ENCODE measurements around the gene LSAMP.

The LSAMP gene

GRCh38 chr3:116020495-116020894 is 424.8 kb downstream of the LSAMP start:
- Histone ChIP-seq H3K9ac (ENCODE audit: low read depth, low read length) (no peak overlapping the region), H3K36me3 (ENCODE audit: insufficient read depth, low read depth, low read length) (no peaks in the 10 kb centered on the region), H3K27me3 (ENCODE audit: insufficient read depth, low read length) (no peaks in the 10 kb centered on the region)

GRCh38 chr3:116019254-116019763 is 426.0 kb downstream of the LSAMP start:
- no peak overlapping the region for H3K27ac ChIP-seq (ENCODE audit: low read length)
- no peak overlapping the region for H3K9ac ChIP-seq (ENCODE audit: low read depth, low read length)
- H3K4me3 ChIP-seq (ENCODE audit: low read length), result no peak overlapping the region
- no peaks in the 10 kb centered on the region for H3K27me3 ChIP-seq (ENCODE audit: insufficient read depth, low read length)
- H3K9me3 ChIP-seq (ENCODE audit: insufficient read depth, low read depth, low read length), result no peaks in the 10 kb centered on the region
- no peaks in the 10 kb centered on the region for H3K36me3 ChIP-seq (ENCODE audit: insufficient read depth, low read depth, low read length)
- H3K4me1 ChIP-seq (ENCODE audit: insufficient read depth, low read length), result no peaks in the 10 kb centered on the region

More at GRCh38 chr3:116020495-116020894, 424.8 kb downstream of the LSAMP start:
- no peaks in the 10 kb centered on the region for H3K4me1 ChIP-seq (ENCODE audit: insufficient read depth, low read length)
- no peaks in the 10 kb centered on the region for H3K9me3 ChIP-seq (ENCODE audit: insufficient read depth, low read depth, low read length)
- H3K4me3 ChIP-seq (ENCODE audit: low read length), result no peak overlapping the region
- no peak overlapping the region for H3K27ac ChIP-seq (ENCODE audit: low read length)

GRCh38 chr3:116018646-116019045 is 426.6 kb downstream of the LSAMP start:
- H3K27ac ChIP-seq (ENCODE audit: low read length), result no peak overlapping the region
- H3K36me3 ChIP-seq (ENCODE audit: insufficient read depth, low read depth, low read length), result no peaks in the 10 kb centered on the region
- H3K4me1 ChIP-seq (ENCODE audit: insufficient read depth, low read length), result no peaks in the 10 kb centered on the region
- no peak overlapping the region for H3K4me3 ChIP-seq (ENCODE audit: low read length)
- no peaks in the 10 kb centered on the region for H3K9me3 ChIP-seq (ENCODE audit: insufficient read depth, low read depth, low read length)
- H3K27me3 ChIP-seq (ENCODE audit: insufficient read depth, low read length), result no peaks in the 10 kb centered on the region
- no peak overlapping the region for H3K9ac ChIP-seq (ENCODE audit: low read depth, low read length)

DNA sequence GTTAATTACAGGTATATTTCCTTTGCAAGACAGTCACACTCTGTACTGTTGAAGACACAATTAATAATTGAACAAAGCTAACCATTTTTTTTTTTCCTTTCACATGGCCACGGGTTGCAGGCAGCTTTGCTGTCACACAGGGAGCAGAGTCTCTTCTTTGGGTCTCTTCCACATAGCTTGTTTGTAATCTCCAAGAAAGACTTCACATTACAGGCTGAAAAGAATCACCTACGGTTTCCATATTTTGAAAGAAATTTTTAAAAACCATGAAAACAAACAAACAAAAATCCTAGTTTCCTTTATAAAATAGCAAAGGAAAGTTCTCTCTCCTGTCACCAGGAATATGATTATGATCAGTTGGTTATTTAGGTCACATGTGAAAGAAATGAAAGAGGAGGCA is 429.4 kb downstream of the LSAMP start:
- Histone ChIP-seq H3K27me3 (ENCODE audit: insufficient read depth, low read length) (no peaks in the 10 kb centered on the region), H3K4me1 (ENCODE audit: insufficient read depth, low read length) (no peaks in the 10 kb centered on the region), H3K27ac (ENCODE audit: low read length) (no peak overlapping the region), H3K9me3 (ENCODE audit: insufficient read depth, low read depth, low read length) (no peaks in the 10 kb centered on the region), H3K36me3 (ENCODE audit: insufficient read depth, low read depth, low read length) (no peaks in the 10 kb centered on the region), H3K4me3 (ENCODE audit: low read length) (no peak overlapping the region), H3K9ac (ENCODE audit: low read depth, low read length) (no peak overlapping the region)

- Histone ChIP-seq H3K36me3 (ENCODE audit: insufficient read depth, low read depth, low read length) (no peaks in the 10 kb centered on the region), H3K4me1 (ENCODE audit: insufficient read depth, low read length) (peaks cover 5% of the 10 kb centered on the region; the same call in 1 of the 2 replicates), H3K27ac (ENCODE audit: low read length) (no peak overlapping the region), H3K4me3 (ENCODE audit: low read length) (no peak overlapping the region), H3K27me3 (ENCODE audit: insufficient read depth, low read length) (no peaks in the 10 kb centered on the region), H3K9ac (ENCODE audit: low read depth, low read length) (no peak overlapping the region), H3K9me3 (ENCODE audit: insufficient read depth, low read depth, low read length) (no peaks in the 10 kb centered on the region)
Observed at GRCh38 chr3:116007000-116007399, 438.3 kb downstream of the LSAMP start.

- Histone ChIP-seq H3K27ac (ENCODE audit: low read length) (no peak overlapping the region), H3K9ac (ENCODE audit: low read depth, low read length) (no peak overlapping the region)
Observed at GRCh38 chr3:116005404-116005803, 439.9 kb downstream of the LSAMP start.

GRCh38 chr3:116002235-116002634 is 443.1 kb downstream of the LSAMP start:
- Histone ChIP-seq H3K9me3 (ENCODE audit: insufficient read depth, low read depth, low read length) (no peaks in the 10 kb centered on the region), H3K4me1 (ENCODE audit: insufficient read depth, low read length) (peaks cover 12% of the 10 kb centered on the region; the same call in 1 of the 2 replicates), H3K27ac (ENCODE audit: low read length) (no peak overlapping the region), H3K9ac (ENCODE audit: low read depth, low read length) (no peak overlapping the region), H3K36me3 (ENCODE audit: insufficient read depth, low read depth, low read length) (no peaks in the 10 kb centered on the region), H3K27me3 (ENCODE audit: insufficient read depth, low read length) (no peaks in the 10 kb centered on the region), H3K4me3 (ENCODE audit: low read length) (no peak overlapping the region)

More at GRCh38 chr3:116005404-116005803, 439.9 kb downstream of the LSAMP start:
- peaks cover 5% of the 10 kb centered on the region; the same call in 1 of the 2 replicates for H3K4me1 ChIP-seq (ENCODE audit: insufficient read depth, low read length)
- H3K36me3 ChIP-seq (ENCODE audit: insufficient read depth, low read depth, low read length), result no peaks in the 10 kb centered on the region
- no peaks in the 10 kb centered on the region for H3K27me3 ChIP-seq (ENCODE audit: insufficient read depth, low read length)
- no peaks in the 10 kb centered on the region for H3K9me3 ChIP-seq (ENCODE audit: insufficient read depth, low read depth, low read length)
- H3K4me3 ChIP-seq (ENCODE audit: low read length), result no peak overlapping the region

DNA sequence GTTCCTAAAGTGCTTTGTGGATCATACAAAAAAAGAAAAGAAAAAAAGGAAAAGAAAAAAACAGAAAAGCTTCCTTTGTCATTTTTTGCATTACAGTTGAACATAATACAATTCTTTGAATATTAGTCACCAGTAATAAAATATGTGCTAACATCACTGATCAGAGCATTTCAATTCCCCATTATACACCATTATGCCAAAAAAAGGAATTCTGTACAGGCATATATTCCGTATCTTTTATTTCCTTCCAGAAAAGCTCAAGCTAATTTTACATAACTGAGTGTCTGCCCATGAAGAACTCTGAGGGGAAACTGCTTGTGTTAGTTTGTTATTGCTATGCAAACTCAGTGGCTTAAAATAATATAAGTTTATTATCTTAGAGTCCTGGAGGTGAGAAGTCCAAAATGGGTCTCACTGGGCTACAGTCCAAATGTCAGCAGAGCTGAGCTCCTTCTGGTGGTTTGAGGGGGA is 444.1 kb downstream of the LSAMP start:
- Histone ChIP-seq H3K36me3 (ENCODE audit: insufficient read depth, low read depth, low read length) (no peaks in the 10 kb centered on the region), H3K4me3 (ENCODE audit: low read length) (no peak overlapping the region), H3K27ac (ENCODE audit: low read length) (no peak overlapping the region), H3K9me3 (ENCODE audit: insufficient read depth, low read depth, low read length) (no peaks in the 10 kb centered on the region), H3K9ac (ENCODE audit: low read depth, low read length) (no peak overlapping the region), H3K4me1 (ENCODE audit: insufficient read depth, low read length) (peaks cover 12% of the 10 kb centered on the region; the same call in 1 of the 2 replicates), H3K27me3 (ENCODE audit: insufficient read depth, low read length) (no peaks in the 10 kb centered on the region)

DNA sequence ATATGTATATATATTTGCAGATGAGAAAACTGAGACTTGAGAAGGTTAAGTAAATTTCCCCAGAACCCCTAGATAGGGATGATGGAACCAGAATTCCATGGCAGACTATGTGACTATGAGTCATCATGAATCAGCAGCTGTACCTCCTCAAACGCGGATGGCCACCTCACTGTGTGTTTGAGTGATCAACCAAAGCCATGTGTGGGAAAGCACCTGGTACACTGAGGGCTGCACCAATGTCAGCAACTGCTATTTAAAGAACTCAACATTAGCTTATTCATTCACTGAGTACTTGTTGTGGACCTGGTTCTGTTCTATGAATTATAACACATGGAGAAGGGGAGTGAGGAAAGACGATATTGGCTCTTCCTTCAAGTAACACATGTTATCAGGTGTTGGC is 445.0 kb downstream of the LSAMP start:
- Histone ChIP-seq H3K4me3 (ENCODE audit: low read length) (no peak overlapping the region), H3K9me3 (ENCODE audit: insufficient read depth, low read depth, low read length) (no peaks in the 10 kb centered on the region), H3K36me3 (ENCODE audit: insufficient read depth, low read depth, low read length) (no peaks in the 10 kb centered on the region), H3K4me1 (ENCODE audit: insufficient read depth, low read length) (peaks cover 12% of the 10 kb centered on the region; the same call in 1 of the 2 replicates), H3K27me3 (ENCODE audit: insufficient read depth, low read length) (no peaks in the 10 kb centered on the region), H3K27ac (ENCODE audit: low read length) (no peak overlapping the region), H3K9ac (ENCODE audit: low read depth, low read length) (no peak overlapping the region)

GRCh38 chr3:115999613-116000012 is 445.7 kb downstream of the LSAMP start:
- no peak overlapping the region for H3K27ac ChIP-seq (ENCODE audit: low read length)
- no peak overlapping the region for H3K4me3 ChIP-seq (ENCODE audit: low read length)
- H3K9me3 ChIP-seq (ENCODE audit: insufficient read depth, low read depth, low read length), result no peaks in the 10 kb centered on the region
- no peak overlapping the region for H3K9ac ChIP-seq (ENCODE audit: low read depth, low read length)
- H3K27me3 ChIP-seq (ENCODE audit: insufficient read depth, low read length), result no peaks in the 10 kb centered on the region
- peaks cover 12% of the 10 kb centered on the region; the same call in 1 of the 2 replicates for H3K4me1 ChIP-seq (ENCODE audit: insufficient read depth, low read length)
- no peaks in the 10 kb centered on the region for H3K36me3 ChIP-seq (ENCODE audit: insufficient read depth, low read depth, low read length)

GRCh38 chr3:115999001-115999585 is 446.2 kb downstream of the LSAMP start:
- H3K4me1 ChIP-seq (ENCODE audit: insufficient read depth, low read length), result peaks cover 13% of the 10 kb centered on the region; the same call in 1 of the 2 replicates
- no peaks in the 10 kb centered on the region for H3K36me3 ChIP-seq (ENCODE audit: insufficient read depth, low read depth, low read length)
- H3K9ac ChIP-seq (ENCODE audit: low read depth, low read length), result no peak overlapping the region
- H3K9me3 ChIP-seq (ENCODE audit: insufficient read depth, low read depth, low read length), result no peaks in the 10 kb centered on the region
- H3K27ac ChIP-seq (ENCODE audit: low read length), result no peak overlapping the region
- no peak overlapping the region for H3K4me3 ChIP-seq (ENCODE audit: low read length)
- H3K27me3 ChIP-seq (ENCODE audit: insufficient read depth, low read length), result no peaks in the 10 kb centered on the region

DNA sequence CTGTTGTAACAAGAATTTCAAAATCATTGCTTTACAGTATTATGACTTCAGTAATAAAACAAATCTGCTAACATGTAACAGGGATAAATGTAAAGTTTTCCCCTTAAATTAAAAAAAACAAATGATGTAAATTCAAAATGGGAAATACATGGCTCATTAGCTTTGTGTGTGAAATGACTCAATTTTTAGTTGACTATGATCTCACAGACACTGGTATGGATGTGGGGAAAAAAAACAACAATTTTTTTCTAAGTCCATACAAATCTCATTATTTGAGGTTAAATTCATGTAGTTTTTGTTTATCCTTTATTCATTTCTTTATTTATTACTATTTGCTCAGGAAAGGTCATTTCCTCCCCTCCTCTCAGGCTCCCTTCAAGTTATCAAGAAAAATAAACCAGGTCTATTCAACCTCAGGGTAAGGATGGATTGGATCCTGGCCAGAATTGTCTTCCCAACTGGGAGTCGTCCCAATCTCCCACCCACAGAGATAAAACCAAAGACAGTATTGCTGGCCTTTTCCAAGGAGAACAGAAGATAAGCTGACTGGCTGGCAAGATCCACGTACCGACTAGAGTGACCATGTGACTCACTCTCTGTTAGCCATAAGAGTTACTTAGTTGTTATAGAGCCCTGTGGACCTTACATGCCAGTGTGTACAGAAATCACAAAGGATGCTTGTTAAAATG is 448.7 kb downstream of the LSAMP start:
- no peak overlapping the region for H3K27ac ChIP-seq (ENCODE audit: low read length)

More for the DNA sequence above, 448.7 kb downstream of the LSAMP start:
- H3K9me3 ChIP-seq (ENCODE audit: insufficient read depth, low read depth, low read length), result no peaks in the 10 kb centered on the region
- H3K36me3 ChIP-seq (ENCODE audit: insufficient read depth, low read depth, low read length), result no peaks in the 10 kb centered on the region
- H3K4me3 ChIP-seq (ENCODE audit: low read length), result no peak overlapping the region
- no peak overlapping the region for H3K9ac ChIP-seq (ENCODE audit: low read depth, low read length)
- peaks cover 16% of the 10 kb centered on the region; the same call in 1 of the 2 replicates for H3K4me1 ChIP-seq (ENCODE audit: insufficient read depth, low read length)
- H3K27me3 ChIP-seq (ENCODE audit: insufficient read depth, low read length), result no peaks in the 10 kb centered on the region

Data from iPS-20b (cell line).